Stimulated activated CD4-positive, alpha-beta T cell treated with anti-CD3 and anti-CD28 coated beads, Interleukin-4, amount 100 ng/mL, for 24 hours (primary cell): ENCODE measurements around the gene TMPRSS2.

Source experiments
- DNase-seq: peaks from one replicate; pipeline ENCODE4 v3.0.0-alpha.2; 2020

TMPRSS2 gene

DNA sequence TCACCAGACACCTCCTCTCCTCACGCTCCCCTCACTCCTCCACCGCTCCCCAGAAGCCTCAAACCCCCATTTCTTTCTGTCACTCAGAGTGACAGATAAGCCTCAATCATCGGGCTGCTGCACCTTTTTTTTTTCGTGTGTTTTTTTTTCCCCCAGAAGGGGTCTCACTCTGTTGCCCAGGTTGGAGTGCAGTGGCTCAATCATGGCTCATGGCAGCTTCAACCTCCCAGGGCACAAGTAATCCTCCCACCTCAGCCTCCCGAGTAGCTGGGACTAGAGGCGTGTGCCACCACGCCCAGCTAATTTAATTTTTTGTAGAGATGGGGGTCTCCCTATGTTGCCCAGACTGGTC, 1.2 kb upstream of the TMPRSS2 start:
- DNase-seq = no peak

DNA sequence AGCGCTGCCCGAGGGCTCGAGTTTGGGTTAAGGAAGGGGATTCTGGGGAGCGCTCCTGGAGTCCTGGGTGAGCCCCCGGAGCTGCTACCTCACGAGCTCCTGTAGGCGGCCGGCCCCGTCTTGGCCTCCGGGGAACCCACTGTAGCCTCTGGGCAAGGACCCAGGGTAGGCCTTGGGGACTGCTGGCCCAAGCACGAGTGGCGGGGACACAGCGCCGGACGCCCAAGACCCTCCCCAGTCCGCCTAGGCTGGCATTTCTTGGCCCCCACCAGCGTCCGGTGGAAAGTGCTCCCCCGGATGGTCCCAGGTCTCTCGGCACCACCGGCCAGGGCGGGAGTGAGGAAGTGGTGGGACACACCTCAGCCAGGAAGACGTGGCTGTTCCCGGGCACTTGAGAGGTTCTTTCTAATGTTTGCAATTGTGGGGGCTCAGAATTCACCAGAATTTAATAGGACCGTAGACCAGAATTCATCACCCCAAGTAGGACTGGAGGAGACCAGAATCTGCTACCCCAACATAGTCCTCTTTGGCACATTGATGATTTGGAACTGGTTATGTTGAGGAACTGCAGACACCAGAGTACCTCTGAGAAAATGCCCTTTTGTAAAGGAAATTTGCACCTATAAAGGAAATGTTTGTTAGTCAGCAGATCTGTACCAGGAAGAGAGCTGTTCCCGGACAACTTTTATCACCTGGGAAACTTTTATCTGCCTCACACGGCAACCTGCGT, 622 bp upstream of the TMPRSS2 start:
- DNase-seq = no peak

DNA sequence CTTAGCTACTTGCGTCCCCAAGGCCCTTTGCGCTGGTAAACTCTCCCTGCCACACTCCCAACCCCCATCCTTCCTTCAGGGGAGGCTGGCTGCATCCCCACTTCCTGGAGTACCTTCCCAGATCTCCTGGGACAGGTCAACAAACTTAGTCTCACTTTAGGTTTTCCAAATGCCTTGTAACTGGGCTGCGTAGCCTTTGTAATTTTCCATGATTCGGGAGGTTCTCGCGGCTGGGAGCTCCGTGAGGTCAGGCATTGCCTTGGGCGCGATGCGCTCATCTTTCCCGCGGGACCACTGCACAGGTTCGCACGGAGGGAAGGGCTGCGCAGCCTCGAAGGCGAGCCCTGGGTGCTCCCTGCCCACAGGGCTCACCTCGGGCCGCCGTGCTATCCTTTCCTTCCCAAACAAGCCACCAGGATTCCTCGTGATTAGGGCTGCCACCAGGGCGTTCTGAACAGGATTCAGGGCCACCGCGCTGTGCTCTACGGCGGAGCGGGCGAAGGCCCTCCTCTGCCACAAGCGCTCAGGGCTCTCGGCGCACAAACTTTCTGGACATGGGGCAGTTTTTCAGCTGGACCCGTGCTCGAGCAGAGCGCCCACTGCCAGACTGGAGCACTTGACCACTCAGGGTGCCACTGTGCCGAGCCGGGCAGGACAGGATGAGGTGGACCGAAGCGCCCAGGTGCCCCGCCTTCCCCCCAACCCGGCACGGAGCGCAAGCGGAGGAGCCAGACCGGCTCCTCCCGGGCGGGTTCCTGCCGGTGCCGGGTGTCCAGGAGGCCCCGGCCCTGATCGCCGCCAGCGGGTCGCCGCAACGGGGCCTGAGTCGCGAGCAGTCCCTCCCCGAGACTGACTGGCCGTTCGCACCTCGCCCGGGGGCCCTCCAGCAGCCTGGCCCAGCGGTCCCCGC, 1.1 kb downstream of the TMPRSS2 start:
- no peak for DNase-seq

DNA sequence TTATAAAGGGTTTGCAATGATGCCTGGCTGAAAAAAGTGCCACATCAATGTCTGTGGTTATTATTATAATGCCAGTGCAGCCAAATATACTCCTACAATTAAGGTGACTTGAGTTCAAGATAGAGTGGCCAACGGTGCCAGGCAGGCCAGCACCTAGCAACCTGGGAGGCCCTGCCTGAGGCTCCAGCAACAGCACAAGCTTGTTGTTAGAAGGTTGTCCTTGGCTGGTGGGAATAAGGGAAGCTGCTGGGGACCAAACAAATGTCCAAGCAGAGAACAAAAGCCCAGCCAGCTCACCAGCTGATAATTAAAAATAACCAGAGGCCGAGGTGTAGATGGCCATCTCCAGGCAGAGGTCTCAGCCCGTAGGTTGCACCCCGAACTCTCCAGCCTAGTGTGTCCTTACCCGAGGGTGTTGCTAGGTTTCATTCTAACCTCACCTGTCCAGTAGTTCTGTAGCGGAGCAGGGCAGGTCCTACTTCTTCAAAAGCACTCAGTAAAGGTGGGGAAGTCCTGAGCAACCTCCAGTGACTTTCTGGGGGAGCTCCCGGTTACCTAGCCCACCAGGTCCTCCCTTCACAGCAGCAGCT, 1.9 kb downstream of the TMPRSS2 start:
- no peak for DNase-seq

DNA sequence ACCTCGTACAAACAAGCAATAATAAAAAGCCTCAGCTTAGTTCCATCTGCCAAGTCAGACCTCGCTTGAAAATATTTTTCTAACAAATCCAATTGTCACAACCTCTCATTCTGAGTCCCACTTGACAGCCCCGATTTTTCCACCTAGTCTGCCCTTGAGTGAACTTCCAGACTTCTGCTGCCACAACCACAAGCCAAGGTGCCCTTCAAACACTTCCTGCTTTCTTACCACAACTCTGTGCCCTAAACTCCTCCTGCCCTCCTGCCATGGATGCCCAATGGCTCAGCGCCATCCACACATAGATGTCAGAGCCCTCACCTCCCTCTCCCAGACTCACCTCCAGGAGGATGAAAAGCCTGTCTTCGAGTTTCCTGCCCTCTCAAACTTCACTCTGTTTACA, 3.9 kb downstream of the TMPRSS2 start:
- no peak for DNase-seq

DNA sequence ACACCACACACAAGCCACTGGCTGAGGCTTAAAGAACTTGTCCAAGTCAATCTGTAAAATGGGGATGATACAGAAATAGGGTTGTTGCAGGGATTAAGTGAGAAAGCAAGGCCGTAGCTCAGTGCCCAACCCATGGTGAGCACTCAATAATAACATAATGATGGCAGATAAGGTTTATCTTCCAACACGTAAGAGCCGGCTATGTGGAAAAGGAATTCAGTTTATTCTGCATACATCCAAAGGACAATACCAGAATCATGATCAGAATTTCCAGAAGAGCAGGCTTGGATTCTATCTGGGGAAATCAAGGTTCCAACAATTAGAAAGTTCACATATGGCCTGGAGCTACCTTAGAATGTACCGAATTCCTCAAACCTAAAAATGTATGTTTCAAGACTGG, 4.6 kb downstream of the TMPRSS2 start:
- no peak for DNase-seq

DNA sequence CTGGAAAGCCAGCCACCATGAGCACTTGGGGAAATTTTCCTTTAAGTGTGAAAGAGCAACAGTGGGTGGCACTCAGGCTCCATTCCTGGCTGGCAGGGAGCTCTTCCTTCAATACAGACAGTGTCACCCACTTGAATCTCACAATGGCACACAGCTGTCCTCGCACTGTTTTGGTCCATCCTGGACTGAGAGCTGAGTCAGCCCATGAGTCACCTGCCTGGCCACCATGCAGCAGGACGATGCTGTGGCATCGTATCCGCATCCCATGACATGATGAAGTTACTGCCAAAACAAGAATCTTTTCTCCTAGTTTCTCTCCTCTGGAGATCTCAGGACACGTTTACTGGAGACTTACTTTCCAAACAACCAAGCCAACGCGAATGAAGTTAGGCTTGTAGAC, 6.0 kb downstream of the TMPRSS2 start:
- no peak for DNase-seq

DNA sequence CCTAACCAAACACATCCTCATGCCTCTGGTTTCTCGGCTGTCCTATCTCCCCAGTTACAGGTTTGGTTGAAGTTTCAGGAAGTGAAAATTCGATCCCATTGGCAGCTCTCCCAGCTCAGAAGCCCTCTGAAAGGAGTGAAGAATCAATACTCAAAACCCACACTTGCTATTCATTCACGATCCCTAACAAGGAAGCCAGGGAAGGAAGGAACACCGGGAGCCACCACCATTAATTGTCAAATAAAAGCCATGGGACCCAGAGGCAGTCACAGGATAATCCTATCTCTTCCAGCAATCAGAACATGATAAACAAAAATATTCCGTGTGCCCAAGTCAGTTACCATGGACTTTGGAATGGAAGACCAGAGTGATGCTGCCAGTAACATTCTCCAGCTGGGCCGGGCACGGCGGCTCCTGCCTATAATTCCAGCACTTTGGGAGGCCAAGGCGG, 7.0 kb downstream of the TMPRSS2 start:
- no peak for DNase-seq

DNA sequence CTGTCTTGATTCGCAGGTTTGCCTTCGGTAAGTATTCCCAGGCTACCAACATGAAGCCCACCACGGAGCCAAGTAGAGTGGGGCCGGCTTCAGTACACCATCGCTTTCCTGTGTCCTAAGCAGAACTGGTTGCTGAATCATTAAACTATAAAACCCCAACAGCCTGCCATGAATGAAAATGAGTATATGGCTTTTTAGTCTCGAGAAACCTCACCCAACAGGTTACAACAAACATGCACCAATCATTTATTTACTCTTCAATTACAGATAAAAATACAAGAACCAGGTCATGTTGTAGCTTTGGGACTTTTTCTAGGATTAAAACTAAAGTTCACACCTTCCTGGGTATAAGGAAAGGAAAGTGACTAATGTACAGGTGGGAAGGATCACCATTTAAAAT, 7.6 kb downstream of the TMPRSS2 start:
- no peak for DNase-seq

DNA sequence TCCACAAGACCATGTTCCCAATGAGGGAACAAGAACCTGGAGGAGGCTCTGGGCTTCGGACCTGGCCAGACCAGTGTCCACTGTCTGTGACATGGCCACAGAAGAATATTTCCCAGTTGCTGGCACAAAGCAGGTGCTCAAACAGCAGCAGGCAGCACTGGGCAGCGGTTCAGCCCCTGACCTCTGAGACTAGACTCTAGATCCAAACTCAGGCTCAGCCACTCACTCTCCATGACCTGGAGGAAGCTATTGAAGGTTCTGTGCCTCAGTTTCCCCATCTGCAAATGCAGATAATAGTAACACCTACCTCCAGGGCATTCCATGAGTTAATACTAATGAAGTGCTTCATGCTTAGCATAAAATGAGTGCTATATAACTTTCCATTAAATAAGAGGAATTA, 8.0 kb downstream of the TMPRSS2 start:
- no peak for DNase-seq

DNA sequence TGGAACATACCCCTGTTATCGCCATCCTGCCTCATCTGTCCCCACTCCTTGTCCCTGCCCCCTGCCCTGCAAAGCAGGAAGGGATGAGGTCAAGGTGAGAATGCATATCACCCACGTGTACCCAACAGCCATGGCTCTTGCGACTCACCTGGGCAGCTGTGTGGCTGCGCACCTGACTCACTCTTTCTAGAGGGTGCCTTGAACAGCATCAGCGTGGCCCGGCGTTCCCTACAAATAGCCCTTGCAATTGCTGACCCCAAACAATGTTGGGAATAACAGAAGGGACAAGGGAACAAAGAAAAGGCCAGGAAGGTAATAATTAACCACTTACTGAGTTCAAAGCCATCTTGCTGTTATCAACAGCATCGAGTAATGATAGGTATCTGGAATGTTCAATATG, 10.2 kb downstream of the TMPRSS2 start:
- DNase-seq = no peak

DNA sequence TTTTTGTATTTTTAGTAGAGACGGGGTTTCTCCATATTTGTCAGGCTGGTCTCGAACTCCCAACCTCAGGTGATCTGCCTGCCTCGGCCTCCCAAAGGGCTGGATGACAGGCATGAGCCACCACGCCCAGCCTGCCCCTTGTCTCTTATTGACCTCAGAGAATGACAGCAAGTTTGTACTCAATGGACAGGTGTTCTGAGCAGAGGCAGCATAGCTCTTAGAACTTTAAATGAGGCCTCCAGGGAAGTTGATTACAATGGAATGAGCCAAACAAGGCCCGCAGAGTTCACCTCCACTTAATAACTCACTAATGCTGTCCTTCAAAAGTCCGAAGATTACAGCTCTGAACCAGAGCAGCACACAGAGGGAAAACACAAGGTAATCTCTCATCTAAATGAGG, 10.9 kb downstream of the TMPRSS2 start:
- no peak for DNase-seq

DNA sequence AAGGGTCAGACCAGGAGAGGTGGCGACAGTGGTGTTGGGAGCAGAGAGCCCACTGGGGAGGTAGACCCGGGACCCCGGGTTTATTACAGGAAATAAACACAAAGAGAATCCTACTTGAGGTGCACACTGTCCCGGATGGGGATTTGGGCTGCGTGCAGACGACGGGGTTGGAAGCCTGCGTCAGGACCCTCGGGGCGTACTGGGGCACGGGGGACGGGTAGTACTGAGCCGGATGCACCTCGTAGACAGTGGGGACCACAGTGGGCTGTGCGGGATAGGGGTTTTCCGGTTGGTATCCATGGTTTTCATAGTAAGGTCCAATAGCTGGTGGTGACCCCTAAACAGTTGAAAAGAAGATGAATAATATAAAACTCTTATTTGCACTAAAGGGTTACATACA, 13.7 kb downstream of the TMPRSS2 start:
- DNase-seq = no peak

DNA sequence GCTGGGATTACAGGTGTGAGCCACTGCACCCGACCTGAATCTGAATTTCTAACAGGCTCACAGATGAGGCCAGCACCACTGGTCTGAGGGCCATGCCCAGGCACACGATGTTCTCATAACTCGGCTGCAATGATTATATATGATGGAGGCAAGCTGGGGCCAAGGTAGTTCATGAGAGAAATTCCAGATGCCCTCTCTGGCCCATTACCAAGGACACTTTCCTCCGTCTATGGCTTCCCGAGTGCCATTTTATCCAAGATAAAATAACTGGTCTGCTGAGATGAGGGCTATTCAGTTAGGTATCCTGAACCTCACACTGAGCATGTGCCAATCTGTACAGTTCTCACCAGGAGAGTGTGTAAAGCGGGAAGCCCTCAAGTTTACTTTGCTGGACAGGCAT, 16.5 kb downstream of the TMPRSS2 start:
- DNase-seq = no peak

DNA sequence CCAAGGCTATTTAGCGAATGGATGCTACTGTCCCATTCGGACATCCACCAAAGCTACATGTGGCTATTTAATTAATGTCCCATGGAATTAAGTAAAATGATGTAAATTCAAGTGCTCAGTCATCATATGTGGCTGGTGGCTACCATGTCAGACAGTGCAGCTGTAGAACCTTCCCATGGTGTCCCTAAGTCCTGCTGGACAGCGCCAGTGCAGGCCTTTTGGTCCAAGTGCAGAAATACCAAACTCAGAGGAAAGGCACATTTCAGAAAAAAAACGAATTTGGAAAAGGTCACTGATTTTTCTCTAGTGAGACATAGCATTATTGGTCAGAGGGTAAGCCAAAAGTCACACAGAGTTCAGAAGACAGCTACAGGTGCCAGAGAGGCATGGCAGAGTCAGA, 17.6 kb downstream of the TMPRSS2 start:
- no peak for DNase-seq

DNA sequence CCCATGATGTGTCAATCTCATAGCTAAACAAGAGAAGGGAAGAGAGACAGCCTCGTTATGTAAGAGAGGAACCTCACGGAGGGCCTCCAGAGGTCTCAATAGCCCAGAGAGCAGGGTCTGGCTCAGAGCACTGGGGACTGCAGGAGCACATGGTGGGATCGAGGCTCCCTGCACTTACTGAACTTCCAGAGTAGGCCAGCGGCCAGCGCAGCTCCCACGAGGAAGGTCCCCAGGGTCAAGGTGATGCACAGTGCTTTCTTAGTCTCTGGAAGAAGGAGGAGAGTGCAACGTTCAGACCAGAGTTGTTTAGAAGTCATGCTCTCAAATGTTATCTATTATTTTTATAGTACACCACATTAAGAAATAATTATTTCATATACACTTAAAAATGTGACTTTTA, 18.6 kb downstream of the TMPRSS2 start:
- DNase-seq = no peak

DNA sequence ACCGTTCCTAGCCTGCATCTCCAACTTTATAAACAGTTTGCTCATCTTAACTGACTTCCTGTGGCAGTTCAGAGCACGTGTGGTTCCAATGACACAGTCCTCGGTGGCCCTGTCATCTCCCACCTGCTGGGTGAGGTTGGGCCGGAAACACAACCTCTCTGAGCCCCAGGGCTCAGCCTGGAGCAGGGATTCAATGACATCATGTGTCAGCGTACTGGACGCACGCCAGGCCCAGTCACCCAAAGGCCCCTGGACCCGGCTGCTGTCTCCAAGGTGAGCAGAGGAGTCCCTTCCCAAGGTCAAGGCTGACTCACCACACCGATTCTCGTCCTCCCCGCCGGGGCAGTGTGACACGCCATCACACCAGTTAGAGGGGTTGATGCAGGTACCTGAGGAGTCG, 19.9 kb downstream of the TMPRSS2 start:
- DNase-seq = no peak

DNA sequence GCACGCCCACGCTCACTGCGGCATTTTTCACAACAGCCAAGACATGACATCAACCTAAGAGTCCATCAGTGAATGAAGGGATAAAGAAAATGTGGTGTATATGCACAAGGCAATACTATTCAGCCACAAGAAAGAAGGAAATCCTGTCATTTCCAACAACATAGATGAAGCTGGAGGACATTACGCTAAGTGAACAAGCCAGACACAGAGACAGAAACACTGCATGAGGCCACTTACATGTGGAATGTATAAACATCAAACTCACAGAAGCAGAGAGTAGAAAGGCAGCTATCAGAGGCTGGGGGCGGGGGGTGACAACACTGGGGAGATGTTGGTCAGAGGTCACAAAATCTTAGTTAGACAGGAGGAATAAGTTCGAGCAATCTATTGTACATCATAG, 20.9 kb downstream of the TMPRSS2 start:
- DNase-seq = no peak

DNA sequence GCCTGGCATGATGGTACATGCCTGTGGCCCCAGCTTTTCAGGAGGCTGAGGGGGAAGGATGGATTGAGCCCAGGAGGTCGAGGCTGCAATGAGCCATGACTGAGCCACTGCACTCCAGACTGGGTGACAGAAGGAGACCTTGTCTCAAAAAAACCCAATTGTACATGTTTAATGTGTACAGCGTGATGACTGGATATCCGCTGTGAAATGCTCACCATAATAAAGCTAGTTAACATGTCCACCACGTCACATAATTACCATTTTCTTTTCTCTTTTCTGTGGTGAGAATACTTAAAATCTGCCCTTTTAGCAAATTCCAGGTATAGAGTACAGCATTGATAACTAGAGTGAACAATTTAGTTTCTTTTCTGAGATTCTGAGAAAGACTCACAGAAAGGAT, 24.0 kb downstream of the TMPRSS2 start:
- DNase-seq = no peak

DNA sequence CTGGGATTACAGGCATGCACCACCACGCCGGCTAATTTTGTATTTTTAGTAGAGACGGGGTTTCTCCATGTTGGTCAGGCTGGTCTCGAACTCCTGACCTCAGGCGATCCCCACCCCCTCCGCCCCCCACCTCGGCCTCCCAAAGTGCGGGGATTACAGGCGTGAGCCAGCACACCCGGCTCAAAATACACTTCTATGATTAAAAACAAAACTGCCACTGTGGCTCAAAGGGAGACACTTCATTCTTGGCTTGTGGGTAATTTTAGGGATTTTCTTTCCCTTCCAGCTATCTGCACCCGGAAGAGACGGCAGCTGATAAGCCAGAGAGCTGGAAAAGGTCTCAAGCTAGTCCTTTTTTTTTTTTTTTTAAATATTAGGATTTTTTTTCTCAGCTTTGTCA, 24.5 kb downstream of the TMPRSS2 start:
- no peak for DNase-seq

DNA sequence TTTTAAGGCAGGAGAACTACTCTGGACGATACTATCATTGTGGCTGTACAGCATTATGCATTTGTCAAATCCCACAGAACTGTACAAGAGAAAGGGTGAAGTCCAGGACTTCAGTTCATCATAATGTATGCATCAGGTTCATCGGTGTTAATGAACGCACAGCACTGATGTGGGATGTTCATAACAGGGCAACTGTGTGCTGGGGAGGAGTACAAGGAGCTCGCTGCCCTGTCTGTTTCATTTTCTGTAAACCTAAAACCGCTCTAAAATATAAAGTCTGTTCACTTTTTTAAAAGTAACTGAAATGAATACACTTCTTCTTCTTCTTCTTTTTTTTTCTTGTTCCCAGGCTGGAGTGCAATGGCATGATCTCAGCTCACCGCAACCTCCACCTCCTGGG, 25.0 kb downstream of the TMPRSS2 start:
- DNase-seq = no peak

DNA sequence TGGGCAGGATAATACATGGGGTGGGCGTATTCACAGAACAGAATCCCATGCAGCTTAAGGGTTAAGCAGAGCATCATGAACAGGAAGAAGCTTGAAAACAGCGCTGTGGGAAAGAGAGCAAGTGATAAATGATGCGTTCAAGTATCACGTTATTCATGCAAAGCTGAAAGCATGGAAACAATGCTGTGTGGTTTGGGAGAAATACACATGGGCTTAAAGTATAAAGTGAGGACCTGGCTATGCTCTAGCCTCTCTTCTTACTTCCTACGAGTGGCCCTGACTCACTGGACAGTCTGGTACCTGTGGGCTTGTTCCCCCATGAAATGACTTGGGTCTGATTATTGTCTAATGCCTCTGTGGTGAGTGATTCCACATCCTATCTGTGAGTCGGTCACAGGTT, 25.7 kb downstream of the TMPRSS2 start:
- no peak for DNase-seq

DNA sequence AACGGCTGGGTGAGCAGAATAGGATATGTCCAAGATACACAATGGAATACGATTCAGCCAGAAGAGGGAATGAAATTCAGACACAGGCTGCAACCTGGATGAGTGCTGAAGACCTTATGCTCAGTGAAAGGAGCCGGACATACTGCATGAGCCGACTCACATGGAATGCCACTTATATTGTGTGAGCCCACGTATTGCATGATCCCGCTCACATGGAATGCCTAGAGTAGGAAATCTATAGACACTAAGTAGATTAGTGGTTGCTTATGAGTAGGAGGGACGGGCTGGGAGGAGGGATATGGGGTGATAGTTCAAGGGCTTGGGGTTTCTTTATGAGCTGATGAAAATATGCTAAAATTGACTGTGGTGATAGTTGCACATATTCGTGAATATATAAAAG, 26.8 kb downstream of the TMPRSS2 start:
- no peak for DNase-seq

DNA sequence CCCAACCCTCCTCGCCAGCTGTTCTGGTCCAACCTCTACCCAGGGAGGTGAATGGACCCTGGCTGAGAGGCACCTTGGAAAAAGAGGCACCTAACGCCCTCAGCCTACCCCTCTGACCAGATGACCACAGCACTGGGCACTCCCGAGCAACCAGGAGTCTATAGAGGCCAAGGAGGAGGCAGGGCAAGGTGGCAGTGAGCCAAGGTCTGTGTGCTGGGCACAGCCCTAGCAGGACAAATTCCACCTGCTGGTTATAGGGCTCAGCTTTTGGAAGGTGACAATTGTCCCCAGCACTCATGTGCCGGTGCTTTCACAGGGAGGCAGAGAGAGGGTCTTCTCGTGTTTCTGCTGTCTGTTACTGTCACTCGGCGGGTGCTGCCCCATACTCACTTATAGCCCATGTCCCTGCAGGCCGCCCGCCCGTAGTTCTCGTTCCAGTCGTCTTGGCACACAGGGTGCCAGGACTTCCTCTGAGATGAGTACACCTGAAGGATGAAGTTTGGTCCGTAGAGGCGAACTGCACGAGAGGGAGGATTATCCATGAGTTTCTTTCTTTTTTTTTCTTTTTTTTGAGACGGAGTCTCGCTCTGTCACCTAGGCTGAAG, 27.8 kb downstream of the TMPRSS2 start:
- DNase-seq = no peak
